Measurements from ENCODE around the gene TNK1. TPM values are rescaled to one million over a fixed set of nuclear protein-coding genes. Genes with fewer than 3 reads are reported as not detected.
A peak's percentile ranks its signal among the peaks of the same experiment; 100 is the strongest.

TNK1 gene
- total and polyA plus RNA-seq, 9 of the 15 experiments (the other 6 are each of a cell fraction or from before 2014, with no cell fraction given) = 0.28 to 5.2 (median 2.1) TPM

DNA sequence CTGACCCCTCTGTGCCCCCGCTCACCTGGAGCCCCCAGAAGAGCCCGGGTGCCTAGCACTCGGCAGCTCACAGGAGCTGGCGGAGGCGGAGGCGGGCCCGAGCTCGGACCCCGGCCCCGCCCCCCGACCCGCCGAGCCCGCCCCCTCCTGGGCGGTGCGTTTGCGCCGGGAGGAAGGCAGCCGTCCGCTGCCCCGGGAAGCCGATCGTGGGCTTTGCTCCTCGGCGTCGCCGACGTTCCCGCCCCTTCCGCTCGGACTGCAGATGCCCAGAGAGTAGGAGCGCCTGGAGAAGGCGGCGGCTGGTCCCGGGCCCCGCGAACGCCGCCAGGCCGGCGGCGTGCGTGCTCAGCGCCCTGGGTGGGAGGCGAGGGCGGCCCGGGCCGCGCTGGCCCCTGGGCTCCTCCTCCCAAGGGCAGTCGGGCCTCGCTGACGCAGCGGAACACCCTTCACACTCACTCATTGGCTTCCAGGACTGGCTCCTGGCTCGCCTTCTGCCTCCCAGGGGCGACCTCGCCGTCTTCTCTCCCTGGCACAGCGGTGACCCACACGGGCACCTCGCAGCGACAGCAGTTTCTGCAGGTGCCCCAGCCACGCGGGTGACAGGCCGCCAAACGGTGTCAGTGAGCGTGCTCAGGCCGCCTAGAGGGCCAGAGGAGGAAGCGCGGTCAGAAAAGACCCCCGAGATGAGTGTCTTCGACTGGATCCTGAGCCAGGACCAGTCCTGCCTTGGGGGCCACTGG lies 13.7 kb downstream of the TNK1 start, which contains the start of gene PLSCR3:
Gene PLSCR3 (minus strand): TSS at position 74 of the 740 bp plus-strand sequence. CDS start 415 bp downstream, outside the sequence.
- Histone ChIP-seq H3K27me3 (ENCODE audit: control insufficient read depth in 2 of 2, insufficient read depth in 2 of 2, low read length in 2 of 2) (no peaks in the 10 kb centered on the region), H3K4me3 (peak within 1 kb of the TSS; percentile 68), H3K4me2 (ENCODE audit: insufficient read depth, low read length) (peak within 1 kb of the TSS; percentile 74), H3K9ac (ENCODE audit: insufficient read depth in 1 of 2, low read depth in 2 of 2, low read length in 2 of 2) (peak within 1 kb of the TSS; percentile 75 to 97), H3K9me1 (ENCODE audit: control insufficient read depth, insufficient read depth, low read length) (no peaks in the 10 kb centered on the region), H3K27ac (ENCODE audit: extremely low read depth, low read depth, low read length) (peak within 1 kb of the TSS; percentile 79), H4K20me1 (replicated peaks; ENCODE audit: control insufficient read depth, insufficient read depth, low read length) (no peaks in the 10 kb centered on the region), H3K79me2 (ENCODE audit: control insufficient read depth, insufficient read depth, low read length) (no peaks in the 10 kb centered on the region), H2AFZ (ENCODE audit: low read depth, low read length) (peak within 1 kb of the TSS; percentile 84), H3K36me3 (ENCODE audit: control insufficient read depth, insufficient read depth, low read length) (no peaks in the 10 kb centered on the region), H3K9me3 (replicated peaks; ENCODE audit: control insufficient read depth, insufficient read depth, low read depth, low read length) (no peaks in the 10 kb centered on the region), H3K4me1 (replicated peaks in 1 of 2; ENCODE audit: control insufficient read depth in 2 of 2, insufficient read depth in 2 of 2, low read length in 2 of 2) (peaks cover 3 to 24% of the 10 kb centered on the region in 2 experiments; a peak in 4 of 5 replicates)
- DNase-seq (ENCODE audit: extremely low read depth in 1 of 4, low spot score in 3 of 4) (peak; percentile 84 to 91 (median 88)), FAIRE-seq (peak; percentile 77), ATAC-seq (peak; percentile 97)
- in situ Hi-C loops (cut with MboI) (no loop called here), intact Hi-C loops (cut with micrococcal nuclease) (no loop called here)
- BruUV-seq (replicated peaks) = TSS peak; percentile 78
- CTCF ChIA-PET (ENCODE audit: low intra/inter-chr PET ratio) = interaction anchor here (0.6 kb wide), 1 partner anchor 98 kb away, joined by 3 read pairs; no protein-coding TSS in a partner anchor
- 2% methylated on average over 11 of the region's 71 CpGs for WGBS (ENCODE audit: insufficient coverage, low coverage, missing lambda C conversion rate)
- POLR2A ChIA-PET = interaction anchor here (0.6 kb wide), 2 partner anchors 52 to 91 kb away, joined by 3 to 4 read pairs; no protein-coding TSS in a partner anchor
- TF ChIP-seq HLTF (IDR thresholded peaks at IDR 0.05) (0 out of 2 replicates have a peak, but pooled peaks have one; percentile 1), ZNF316 (IDR thresholded peaks at IDR 0.05) (peak; percentile 53; the same call in 1 of the 2 replicates), POLR2AphosphoS5 (IDR thresholded peaks at IDR 0.05; ENCODE audit: control insufficient read depth, insufficient read depth, low read depth, low read length) (0 out of 2 replicates have a peak, but pooled peaks have one; percentile 26), SAP30 (IDR thresholded peaks at IDR 0.05; ENCODE audit: borderline replicate concordance, insufficient read depth, low read depth, low read length, poor library complexity, severe bottlenecking) (peak; percentile 56), RBFOX2 (IDR thresholded peaks at IDR 0.05; ENCODE audit: low read depth, low read length) (peak; percentile 81), POLR2A (conservative IDR thresholded peaks at IDR 0.05) (peak; percentile 66; the same call in 1 of the 2 replicates), MCM3 (IDR thresholded peaks at IDR 0.05) (no peak), GATAD2A (IDR thresholded peaks at IDR 0.05) (no peak)
- TF ChIP-seq, protein P1, sequence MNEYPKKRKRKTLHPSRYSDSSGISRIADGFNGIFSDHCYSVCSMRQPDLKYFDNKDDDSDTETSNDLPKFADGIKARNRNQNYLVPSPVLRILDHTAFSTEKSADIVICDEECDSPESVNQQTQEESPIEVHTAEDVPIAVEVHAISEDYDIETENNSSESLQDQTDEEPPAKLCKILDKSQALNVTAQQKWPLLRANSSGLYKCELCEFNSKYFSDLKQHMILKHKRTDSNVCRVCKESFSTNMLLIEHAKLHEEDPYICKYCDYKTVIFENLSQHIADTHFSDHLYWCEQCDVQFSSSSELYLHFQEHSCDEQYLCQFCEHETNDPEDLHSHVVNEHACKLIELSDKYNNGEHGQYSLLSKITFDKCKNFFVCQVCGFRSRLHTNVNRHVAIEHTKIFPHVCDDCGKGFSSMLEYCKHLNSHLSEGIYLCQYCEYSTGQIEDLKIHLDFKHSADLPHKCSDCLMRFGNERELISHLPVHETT (CRISPR knock-in tag; conservative IDR thresholded peaks at IDR 0.05 in 1 of 2, IDR thresholded peaks at IDR 0.05 in 1 of 2) = peak in 1 of 2 experiments; percentile 67; a peak in 1 of 4 replicates
- TF ChIP-seq, protein P2, sequence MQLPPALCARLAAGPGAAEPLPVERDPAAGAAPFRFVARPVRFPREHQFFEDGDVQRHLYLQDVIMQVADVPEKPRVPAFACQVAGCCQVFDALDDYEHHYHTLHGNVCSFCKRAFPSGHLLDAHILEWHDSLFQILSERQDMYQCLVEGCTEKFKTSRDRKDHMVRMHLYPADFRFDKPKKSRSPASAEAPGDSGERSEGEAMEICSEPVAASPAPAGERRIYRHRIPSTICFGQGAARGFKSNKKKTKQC (CRISPR knock-in tag; IDR thresholded peaks at IDR 0.05) = peak; percentile 22; the same call in 1 of the 2 replicates
- TF ChIP-seq, protein P3, sequence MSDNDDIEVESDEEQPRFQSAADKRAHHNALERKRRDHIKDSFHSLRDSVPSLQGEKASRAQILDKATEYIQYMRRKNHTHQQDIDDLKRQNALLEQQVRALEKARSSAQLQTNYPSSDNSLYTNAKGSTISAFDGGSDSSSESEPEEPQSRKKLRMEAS (CRISPR knock-in tag; IDR thresholded peaks at IDR 0.05) = peak; percentile 90
- TF ChIP-seq, protein P4, sequence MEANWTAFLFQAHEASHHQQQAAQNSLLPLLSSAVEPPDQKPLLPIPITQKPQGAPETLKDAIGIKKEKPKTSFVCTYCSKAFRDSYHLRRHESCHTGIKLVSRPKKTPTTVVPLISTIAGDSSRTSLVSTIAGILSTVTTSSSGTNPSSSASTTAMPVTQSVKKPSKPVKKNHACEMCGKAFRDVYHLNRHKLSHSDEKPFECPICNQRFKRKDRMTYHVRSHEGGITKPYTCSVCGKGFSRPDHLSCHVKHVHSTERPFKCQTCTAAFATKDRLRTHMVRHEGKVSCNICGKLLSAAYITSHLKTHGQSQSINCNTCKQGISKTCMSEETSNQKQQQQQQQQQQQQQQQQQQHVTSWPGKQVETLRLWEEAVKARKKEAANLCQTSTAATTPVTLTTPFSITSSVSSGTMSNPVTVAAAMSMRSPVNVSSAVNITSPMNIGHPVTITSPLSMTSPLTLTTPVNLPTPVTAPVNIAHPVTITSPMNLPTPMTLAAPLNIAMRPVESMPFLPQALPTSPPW (CRISPR knock-in tag; IDR thresholded peaks at IDR 0.05) = 0 out of 2 replicates have a peak, but pooled peaks have one; percentile 38
- TF ChIP-seq, protein P5, sequence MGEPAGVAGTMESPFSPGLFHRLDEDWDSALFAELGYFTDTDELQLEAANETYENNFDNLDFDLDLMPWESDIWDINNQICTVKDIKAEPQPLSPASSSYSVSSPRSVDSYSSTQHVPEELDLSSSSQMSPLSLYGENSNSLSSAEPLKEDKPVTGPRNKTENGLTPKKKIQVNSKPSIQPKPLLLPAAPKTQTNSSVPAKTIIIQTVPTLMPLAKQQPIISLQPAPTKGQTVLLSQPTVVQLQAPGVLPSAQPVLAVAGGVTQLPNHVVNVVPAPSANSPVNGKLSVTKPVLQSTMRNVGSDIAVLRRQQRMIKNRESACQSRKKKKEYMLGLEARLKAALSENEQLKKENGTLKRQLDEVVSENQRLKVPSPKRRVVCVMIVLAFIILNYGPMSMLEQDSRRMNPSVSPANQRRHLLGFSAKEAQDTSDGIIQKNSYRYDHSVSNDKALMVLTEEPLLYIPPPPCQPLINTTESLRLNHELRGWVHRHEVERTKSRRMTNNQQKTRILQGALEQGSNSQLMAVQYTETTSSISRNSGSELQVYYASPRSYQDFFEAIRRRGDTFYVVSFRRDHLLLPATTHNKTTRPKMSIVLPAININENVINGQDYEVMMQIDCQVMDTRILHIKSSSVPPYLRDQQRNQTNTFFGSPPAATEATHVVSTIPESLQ (CRISPR knock-in tag; IDR thresholded peaks at IDR 0.05) = peak; percentile 68; the same call in 1 of the 2 replicates
